B cell (primary cell): ENCODE data around the gene RTKN.

Source experiments
- EZH2 ChIP-seq: IDR thresholded peaks from 2 replicates; pipeline ENCODE4 v1.6.1; 2012; ENCODE audit warnings: borderline replicate concordance, low read depth, mild to moderate bottlenecking, moderate library complexity, low read length; ENCODE audit not compliant: insufficient read depth, poor library complexity, severe bottlenecking
- TF ChIP-seq, protein P1 (sequence below): fragments of 200-600 bp; IDR thresholded peaks from one replicate; pipeline ENCODE4 v1.8.0; 2022; ENCODE audit warnings: antibody characterized with exemption, mild to moderate bottlenecking

DNA sequence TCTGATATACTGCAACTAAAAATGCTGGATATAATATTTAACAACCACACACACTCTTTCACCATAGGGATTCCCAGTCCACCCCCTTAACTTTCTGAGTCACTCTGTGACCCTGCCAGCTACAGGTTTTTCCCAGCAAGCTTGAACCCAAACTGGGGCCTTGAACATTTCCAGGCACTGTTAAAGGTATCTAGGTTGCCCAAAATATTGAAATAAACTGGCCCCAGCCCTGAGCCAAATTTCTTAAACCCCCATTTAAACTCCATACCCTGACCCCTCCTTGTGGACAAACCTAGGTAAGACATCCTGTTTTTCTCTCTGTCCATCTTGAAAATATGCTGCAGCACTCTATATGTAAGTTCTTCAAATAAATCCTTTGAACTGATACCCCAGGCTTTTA lies 42.0 kb downstream of the RTKN start:
- TF ChIP-seq, protein P1, sequence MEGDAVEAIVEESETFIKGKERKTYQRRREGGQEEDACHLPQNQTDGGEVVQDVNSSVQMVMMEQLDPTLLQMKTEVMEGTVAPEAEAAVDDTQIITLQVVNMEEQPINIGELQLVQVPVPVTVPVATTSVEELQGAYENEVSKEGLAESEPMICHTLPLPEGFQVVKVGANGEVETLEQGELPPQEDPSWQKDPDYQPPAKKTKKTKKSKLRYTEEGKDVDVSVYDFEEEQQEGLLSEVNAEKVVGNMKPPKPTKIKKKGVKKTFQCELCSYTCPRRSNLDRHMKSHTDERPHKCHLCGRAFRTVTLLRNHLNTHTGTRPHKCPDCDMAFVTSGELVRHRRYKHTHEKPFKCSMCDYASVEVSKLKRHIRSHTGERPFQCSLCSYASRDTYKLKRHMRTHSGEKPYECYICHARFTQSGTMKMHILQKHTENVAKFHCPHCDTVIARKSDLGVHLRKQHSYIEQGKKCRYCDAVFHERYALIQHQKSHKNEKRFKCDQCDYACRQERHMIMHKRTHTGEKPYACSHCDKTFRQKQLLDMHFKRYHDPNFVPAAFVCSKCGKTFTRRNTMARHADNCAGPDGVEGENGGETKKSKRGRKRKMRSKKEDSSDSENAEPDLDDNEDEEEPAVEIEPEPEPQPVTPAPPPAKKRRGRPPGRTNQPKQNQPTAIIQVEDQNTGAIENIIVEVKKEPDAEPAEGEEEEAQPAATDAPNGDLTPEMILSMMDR: peak; percentile 68
- TF ChIP-seq EZH2: no peak
